HL-60 (cell line): ENCODE results near the gene RNF32.

ENCODE experiments used
- CTCF ChIP-seq: IDR thresholded peaks from one replicate; pipeline ENCODE4 v1.5.1; 2011; ENCODE audit warnings: low read length, control low read depth, inconsistent platforms; ENCODE audit not compliant: insufficient read depth
- GABPA ChIP-seq: IDR thresholded peaks from 2 replicates; pipeline ENCODE4 v1.6.1; 2012; ENCODE audit warnings: low read depth
- POLR2AphosphoS5 ChIP-seq: IDR thresholded peaks from 2 replicates; pipeline ENCODE4 v1.6.1; 2012; ENCODE audit warnings: low read depth
- TF ChIP-seq, protein P1 (sequence below): IDR thresholded peaks from 2 replicates; pipeline ENCODE4 v1.6.1; 2012; ENCODE audit warnings: low read depth; ENCODE audit not compliant: insufficient replicate concordance

GRCh38 chr7:156602283-156602682 is 38.3 kb upstream of the RNF32 start:
- TF ChIP-seq CTCF (no peak), POLR2AphosphoS5 (no peak), GABPA (no peak)
- TF ChIP-seq, protein P1, sequence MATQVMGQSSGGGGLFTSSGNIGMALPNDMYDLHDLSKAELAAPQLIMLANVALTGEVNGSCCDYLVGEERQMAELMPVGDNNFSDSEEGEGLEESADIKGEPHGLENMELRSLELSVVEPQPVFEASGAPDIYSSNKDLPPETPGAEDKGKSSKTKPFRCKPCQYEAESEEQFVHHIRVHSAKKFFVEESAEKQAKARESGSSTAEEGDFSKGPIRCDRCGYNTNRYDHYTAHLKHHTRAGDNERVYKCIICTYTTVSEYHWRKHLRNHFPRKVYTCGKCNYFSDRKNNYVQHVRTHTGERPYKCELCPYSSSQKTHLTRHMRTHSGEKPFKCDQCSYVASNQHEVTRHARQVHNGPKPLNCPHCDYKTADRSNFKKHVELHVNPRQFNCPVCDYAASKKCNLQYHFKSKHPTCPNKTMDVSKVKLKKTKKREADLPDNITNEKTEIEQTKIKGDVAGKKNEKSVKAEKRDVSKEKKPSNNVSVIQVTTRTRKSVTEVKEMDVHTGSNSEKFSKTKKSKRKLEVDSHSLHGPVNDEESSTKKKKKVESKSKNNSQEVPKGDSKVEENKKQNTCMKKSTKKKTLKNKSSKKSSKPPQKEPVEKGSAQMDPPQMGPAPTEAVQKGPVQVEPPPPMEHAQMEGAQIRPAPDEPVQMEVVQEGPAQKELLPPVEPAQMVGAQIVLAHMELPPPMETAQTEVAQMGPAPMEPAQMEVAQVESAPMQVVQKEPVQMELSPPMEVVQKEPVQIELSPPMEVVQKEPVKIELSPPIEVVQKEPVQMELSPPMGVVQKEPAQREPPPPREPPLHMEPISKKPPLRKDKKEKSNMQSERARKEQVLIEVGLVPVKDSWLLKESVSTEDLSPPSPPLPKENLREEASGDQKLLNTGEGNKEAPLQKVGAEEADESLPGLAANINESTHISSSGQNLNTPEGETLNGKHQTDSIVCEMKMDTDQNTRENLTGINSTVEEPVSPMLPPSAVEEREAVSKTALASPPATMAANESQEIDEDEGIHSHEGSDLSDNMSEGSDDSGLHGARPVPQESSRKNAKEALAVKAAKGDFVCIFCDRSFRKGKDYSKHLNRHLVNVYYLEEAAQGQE: no peak
